HUDEP-2 (cell line): ENCODE measurements around the gene RIMOC1.
"Not testable (repeated sequence)": the region's sequence is repeated elsewhere in the genome, so short reads cannot be mapped to it uniquely, and the experiment has no call there.

Experiments used
- DNase-seq, 76 experiments: peaks; one replicate each; lab custom pipeline; 2025; ENCODE audit not compliant: unreplicated experiment in 76 of 76; lab: John Stamatoyannopoulos, UW

Gene RIMOC1

DNA sequence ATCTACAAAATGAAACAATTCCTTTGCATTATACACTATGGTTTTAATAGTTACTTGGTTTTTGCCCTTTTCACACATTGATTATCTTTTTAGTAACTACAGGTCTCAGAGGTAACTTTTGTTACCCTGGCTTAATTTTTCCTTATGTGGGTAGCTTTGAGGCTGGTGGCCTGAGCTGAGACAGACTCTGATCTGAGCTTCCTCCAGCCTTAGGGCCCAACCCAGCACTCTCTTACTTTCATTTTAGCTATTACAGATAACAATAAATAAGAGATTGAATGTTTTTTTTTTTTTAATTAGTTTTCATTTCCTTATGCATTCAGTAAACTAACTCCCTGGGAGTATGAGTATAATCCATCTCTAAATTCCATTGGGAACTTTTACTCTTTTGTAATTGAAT lies 18.9 kb upstream of the RIMOC1 start:
- DNase-seq, result peak in 1 of 76 experiments; percentile 9

DNA sequence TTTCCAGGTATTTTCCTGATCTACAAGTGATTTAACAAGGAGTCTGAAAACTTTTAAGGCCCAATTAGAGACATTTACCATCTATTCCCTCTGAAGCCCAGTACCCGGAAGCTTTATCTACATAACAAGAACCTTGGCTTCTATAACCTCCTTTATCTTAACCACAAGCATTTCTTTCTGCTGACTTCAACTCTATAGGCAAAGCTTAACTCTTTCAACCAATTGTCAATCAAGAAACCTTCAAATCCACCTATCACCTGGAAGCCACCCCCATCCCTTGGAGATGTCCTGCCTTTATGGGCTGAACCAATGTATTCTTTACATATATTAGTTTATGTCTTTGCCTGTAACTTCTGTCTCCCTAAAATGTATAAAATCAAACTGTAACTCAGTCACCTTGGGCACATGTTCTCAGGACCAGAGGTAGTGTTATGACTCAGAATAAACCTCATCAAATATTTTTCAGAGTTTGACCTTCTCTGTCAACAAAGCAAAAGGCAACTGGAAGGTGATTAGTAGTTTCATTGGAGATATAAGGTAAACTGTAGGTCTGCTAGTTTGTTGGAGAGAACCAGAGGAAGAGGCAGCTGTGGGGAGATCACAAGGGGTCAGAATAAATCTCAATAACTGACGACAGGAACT lies 13.0 kb upstream of the RIMOC1 start:
- peak in 14 of 76 experiments; percentile 2 to 50 (median 16) for DNase-seq

DNA sequence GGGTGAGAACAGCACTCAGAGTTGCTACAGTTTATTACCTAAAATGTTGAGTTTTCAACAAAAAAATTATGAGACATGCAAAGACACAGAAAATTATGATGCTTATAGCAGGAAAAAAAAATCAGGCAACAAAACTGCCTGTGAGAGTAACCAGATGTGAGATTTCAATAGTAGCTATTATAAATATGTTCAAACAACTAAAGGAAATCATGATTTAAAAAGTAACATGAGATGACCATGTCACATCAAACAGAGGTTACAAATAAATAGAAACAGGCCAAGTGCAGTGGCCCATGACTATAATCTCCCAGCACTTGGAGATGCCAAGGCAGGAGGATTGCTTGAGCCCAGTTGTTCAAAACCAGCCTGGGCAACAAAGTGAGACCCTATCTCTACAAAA lies 12.1 kb upstream of the RIMOC1 start:
- no peak for DNase-seq

DNA sequence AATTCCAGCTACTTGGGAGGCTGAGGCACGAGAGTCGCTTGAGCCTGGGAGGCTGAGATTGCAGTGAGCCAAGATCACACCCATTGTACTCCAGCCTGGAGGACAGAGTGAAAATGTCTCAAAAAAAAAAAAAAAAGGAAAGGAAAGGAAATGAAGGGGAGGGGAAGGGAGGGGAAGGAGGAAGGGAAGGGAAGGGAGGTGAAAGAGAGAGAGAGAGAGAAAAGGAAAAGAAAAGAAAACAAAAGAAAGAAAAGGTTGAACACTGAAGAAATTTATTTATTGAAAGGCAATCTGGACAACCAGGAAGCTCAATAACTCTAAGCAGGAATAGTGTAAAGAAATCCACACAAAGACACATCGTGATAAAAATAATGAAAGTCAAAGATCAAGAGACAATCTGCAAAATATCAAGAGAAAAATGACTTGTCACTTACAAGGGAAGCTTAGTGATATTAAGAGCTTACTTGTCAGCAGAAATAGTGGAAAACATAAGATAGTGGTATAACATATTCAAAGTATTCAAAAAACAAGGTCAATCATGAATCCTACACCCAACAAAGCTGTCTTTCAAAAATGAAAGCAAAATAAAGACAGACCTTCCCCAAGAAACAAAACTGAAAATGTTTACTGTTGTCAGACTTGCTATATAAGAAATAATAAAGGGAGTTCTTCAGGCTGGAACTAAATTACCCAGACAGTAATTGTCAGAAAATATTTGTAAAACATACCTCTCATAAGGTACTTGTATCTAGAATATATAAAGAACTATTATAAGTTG lies 10.9 kb upstream of the RIMOC1 start:
- DNase-seq, result no peak

DNA sequence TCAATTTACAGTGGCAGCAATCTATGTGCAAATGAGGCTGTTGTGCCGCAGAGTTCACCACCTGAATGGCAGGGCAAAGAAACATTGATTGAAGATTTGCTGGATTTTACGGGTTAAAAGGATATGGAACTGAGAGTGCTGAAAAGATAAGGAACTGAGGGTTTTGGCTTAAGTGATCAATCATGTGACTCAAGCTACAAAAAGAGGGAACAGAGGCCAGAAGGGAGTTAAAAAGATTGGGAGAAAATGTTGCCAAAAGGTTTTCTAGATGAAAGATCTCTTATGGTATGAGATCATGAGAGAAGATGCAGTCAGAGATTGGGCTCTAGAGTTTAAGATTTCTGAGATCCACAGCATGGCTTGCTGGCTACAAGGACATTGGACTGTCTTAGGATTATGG lies 7.9 kb upstream of the RIMOC1 start:
- no peak for DNase-seq

DNA sequence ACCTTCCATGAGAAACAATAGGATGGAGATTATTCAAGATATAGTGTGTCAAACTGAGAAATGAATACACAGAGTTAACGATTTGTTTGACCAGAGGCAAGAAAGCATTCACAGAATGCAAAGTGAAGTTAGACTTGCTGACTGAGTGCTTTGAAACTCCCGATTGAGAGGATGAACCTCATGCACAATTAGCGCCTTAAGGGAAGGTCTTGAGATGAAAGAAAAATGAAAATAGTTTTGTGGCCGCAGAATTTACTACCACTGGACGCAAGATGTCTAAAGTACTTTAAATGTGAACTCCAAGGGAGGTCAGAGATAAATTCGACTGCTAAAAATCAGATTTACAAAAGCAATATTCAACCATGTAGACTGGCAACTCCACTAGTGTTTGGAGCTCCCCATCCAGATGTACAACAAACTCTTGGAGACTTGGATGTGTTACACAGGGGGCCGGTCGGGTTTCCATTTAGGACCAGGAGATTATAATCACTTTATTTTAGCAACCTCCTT lies 707 bp upstream of the RIMOC1 start:
- DNase-seq, result no peak

DNA sequence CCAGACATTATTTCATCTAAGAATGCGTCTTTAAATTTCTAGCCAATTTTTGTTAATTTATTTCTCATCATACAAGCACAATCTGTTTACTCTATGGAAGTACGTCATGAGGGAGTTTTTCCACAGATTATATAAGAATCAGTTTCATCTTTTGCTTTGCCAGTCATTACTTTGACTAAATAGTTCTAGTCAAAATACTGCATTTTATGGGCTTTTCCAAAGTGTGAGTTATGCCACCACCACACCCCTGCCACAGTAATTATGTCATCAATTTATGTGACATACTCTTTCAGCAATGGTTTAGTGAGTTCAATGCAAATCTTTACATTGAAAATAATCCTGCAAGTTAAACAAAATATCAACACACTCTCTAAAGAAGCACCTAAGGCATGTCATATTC lies 2.0 kb downstream of the RIMOC1 start:
- no peak for DNase-seq

DNA sequence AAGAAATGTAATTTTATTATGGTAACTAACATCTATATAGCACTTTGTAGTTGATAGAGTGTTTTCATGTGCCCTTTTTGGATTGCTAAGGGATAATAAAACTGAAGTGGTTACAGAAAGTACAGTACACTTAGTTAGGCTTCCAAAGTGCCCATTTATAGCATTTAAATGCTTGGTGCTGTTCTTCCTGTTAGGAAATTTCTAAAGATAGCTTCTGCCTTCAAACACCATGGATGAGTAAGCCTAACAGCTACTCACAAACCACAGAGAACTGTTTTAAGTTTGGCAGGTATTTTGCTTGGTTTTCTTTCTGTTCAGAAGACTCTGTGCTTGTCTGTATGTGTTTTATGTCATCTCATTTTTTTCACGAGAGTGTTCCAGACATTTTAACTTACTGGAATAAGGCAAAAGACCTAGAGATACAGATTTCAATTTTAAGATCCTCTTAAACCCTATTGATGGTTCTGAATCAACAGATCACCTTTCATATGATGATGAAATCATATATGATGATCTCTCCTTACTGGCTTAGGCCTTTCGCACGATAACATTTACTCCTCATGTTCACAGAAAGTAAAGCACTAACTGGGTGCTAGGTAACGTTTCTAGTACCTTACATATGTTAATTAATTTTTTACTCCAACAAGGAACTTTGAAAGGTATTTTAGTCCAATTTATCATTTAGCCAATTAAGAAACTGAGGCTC lies 4.4 kb downstream of the RIMOC1 start:
- no peak for DNase-seq

DNA sequence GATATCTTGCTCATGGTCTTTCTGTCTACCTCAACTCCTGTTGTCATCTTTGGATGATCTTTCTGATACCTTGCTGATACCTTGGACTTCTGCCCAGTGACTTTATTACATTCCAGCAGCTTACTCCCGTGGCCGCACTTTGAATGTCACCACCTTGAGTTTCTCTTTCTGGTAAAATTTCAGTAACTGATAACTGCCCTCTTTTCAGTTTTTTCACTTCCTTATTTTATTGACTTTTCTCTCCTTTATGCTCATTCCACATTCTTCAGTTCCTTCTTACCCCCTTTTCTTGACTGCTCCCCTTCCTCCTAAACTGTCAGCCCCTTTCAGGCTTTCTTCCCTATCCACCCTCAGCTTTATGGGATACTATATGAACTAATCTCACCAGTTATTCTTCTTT lies 14.0 kb downstream of the RIMOC1 start:
- DNase-seq, result no peak

DNA sequence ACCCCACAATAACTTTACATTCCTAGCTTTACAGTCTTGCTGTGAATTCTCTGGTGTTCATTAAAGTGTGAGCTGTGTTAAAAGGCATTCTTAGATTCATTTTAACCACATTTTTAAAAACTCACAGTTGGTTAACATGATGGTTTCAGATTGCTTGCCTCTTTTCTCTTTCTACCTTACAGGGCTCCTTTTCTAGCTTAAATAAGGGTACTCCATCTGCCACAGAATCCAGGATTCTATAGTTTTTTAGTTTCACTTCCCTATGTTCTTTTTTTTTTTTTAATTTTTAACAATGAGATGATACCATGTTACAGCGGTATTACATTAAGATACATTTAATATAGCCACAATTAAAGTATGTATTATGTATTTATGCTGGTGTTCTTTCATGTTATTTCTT lies 17.0 kb downstream of the RIMOC1 start:
- DNase-seq, result no peak

DNA sequence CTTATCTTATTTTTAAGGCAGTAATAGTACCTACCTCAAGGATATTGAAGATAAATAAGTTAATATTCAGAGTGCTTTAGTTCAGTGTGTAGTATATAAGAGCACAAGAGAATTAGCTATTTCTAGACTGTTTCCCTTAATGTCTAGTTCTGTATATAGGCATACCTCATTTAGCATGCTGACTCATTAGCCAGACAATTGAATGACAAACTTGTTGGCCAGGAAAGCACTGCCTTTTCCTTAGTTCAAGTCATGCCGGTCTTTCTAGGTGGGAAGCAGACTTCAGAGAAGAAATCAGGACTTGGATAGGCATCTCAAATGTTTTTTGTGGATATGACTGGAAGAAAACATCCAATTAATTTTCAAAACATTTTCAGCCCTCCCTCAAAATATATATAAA lies 17.7 kb downstream of the RIMOC1 start:
- DNase-seq, result no peak

DNA sequence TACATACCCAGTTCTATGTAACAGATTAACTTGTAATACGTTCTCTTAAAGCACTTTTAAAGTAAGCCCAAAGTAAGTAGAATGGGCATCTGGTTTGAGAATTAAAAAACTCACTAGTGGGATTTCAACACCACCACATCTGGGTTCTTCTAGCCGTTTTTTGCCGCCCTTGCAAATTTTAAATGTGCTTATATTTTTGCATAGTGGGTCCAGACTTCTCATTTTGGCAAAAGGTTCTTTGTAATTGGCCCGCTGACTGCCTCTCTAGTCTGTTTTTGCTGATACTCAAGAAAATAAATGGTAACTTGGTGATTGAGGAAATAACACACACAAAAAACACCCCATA lies 20.4 kb downstream of the RIMOC1 start:
- no peak for DNase-seq

DNA sequence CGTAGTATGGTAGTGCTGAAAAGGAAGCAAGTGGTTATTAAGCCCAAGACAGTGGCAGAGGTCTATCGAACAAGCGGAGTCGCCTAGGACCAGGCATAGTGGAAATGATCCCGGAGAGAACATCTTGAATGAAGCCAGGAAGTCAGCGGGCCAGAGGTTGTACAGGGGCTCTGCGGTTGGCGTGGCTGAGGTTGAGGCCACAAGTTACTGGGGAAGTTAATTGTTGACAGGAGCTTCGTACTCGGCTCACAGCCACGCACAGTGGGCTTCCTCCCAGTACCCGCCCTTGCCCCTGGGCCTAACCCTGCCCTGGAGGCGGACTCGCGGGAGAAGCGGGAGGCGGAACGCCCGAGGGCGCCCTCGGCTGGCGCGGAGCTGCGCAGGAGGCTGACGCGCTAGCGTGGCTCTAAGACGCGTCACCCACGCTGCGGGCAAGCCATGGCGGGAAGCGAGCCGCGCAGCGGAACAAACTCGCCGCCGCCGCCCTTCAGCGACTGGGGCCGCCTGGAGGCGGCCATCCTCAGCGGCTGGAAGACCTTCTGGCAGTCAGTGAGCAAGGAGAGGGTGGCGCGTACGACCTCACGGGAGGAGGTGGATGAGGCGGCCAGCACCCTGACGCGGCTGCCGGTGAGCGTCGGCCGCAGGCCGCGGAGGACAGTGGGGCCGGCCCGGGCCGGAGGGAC lies 20.9 kb downstream of the RIMOC1 start, which contains the start of gene FBXO4:
Gene FBXO4 (plus strand): TSS at position 410 of the 683 bp plus-strand sequence. CDS start 29 bp downstream, at position 439.
- DNase-seq, result peak in 75 of 76 experiments; percentile 5 to 87 (median 74)

DNA sequence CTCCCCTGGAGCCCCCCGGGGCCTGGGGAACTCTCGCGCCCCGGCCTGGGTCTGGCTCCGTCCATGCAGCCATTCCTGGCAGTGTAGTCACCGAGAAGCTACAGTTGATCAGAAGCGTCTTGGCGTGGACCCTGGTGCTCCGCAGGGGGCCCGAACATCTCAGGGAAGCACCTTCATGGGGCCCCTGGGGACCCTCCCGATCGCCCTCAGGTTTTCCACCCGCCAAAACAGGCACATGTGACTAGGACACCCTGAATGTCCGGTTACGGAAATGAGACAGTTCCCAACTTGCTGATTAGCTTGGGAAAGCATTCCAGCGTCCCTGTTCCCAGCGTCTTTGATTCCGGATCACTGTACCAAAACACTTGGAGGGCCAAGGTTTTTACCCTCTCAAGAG lies 21.4 kb downstream of the RIMOC1 start:
- peak in 38 of 76 experiments; percentile 2 to 60 (median 24) for DNase-seq

DNA sequence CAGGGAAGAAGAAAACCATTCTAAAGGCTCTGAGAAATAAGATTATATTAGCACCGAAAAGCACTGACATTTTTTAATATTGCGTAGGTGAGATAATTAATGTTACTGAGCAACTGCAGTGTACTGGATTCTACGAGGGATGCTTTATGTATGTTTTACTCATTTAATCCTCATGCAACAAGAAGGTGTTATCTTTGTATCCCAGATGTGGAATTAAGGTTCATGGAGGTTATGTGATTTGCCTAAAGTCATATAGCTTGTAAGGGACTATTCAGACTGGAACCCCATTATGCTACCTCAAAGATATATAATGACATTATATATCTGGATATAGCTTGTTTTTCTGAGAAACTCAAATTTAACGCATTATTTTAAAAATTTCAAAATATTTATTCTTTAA lies 23.5 kb downstream of the RIMOC1 start:
- no peak for DNase-seq

DNA sequence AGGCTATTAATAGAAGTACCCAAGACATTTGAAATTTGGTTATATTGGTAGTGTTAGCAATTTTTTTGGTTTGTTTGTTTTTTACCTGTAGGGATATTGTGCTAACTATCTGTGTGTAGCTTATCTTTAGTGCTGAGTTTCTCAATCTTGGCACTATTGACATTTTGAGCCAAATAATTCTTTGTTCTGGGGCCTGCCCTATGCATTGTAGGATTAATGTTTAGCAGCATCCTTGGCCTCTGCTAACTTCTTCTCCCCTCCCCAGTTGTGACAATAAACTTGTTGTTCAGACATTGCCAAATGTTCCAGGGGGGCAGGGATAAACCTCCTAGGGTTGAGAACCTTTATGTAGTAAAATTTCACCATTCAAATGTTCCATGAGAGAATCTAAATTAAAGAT lies 24.9 kb downstream of the RIMOC1 start:
- DNase-seq, result no peak

DNA sequence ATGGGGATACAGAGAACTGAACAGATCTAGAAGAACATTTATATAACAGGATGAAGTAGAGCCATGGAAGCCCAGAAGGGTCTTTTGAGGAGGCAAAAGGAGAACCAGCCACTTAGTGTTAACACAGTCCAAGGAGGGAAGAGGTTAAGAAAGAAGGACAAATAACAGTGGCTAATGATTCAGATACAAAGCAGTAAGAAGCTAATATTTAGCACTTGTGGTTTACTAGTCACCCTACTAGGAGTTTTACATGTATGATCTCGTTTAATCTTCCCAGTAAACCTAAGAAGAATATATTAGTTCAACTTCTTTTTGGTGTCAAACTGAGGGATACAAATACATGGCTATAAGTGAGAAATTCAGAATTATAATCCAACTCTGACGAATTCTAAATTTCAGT lies 28.6 kb downstream of the RIMOC1 start:
- DNase-seq, result no peak

DNA sequence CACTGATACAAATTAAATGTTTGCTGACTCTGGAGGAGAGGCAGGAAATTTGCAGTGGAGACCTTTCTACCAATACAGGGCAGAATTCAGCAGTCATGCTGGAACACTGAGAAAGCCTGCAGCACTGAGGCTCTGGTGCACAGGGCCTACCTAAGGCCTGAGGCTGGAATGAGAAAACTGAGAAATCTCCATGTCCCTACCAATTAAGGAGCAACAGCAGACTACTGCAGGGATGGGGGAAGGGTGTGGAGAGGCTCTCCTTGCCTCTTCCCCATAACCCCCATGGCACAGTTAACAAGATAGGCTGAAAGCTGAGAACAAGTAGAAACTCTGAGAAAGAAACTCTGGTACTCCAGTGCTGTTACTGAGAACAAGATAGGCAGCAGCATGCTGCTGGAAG lies 31.4 kb downstream of the RIMOC1 start:
- DNase-seq, result no peak

DNA sequence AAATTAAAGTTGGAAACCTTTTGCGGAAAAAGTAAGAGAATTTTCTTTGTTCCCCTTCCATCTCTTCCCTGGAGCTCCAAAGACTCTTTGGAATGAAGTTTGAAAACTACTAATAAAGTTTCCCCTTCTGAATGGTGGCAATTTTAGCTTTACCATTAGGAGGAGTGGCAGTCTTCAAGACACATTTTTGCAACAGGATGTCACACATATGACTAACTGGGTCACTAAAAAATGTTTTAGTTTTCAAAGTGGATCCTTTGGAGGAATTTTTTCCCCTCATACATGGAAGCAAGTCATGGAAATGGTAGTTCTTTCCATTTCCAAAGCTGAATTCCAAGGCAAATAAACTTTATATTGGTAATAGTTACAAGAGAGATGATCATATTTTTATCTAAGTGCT lies 36.5 kb downstream of the RIMOC1 start:
- no peak for DNase-seq

DNA sequence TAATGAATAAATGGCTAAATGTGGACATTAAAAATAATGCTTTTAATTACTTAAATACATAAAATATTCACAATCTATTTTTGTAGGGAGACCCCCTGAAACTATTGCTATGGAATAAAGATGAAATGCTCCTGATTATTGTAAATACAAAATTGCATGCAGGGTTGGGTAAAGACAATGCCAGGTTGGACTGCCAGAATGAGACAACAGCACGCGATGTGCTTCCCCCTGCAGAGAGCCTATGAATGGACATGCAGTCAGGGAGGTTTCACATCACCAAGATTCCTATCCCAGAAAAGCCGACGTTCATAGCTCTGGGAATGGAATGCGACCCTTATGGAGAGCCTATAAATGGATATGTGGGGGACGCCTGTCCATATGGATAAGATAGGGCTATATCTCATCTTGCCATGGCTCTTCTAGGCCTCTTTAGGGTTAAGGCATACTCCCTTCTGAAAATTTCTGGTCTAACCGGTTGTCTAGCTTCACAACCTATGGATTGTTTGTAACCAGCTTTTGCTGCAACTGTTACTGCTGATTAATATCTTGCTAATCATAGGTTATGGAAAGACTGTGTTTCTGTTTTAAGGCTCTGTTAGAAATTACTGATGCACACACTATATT lies 41.3 kb downstream of the RIMOC1 start:
- DNase-seq, result not testable (repeated sequence)

DNA sequence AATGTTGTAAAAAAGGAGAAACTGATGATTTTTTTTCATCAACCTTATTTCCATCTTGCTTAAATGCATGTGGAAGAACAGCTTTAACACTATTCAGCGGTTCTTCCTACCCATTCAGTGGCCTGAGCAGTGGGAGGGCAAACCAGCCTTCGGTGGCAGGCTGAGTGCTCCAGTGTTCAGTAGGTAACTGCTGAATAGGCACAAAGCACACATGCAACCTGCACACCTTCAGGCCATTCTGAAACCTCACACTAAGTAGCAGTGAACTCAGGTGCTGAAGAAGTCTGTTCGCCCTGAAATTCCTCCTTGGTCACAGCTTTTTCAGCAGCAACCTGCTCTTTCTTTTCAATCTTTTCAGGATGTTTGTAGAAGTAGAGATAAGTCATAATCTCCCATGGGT lies 47.1 kb downstream of the RIMOC1 start:
- DNase-seq, result no peak
